Keratinocyte (primary cell): Measurements from ENCODE around the gene FHIT. TPM values are rescaled to one million over a fixed set of nuclear protein-coding genes. Genes with fewer than 3 reads are reported as not detected.
"Not testable (repeated sequence)": the region's sequence is repeated elsewhere in the genome, so short reads cannot be mapped to it uniquely, and the experiment has no call there.

Source experiments
- DNase-seq: peaks from one replicate; pipeline ENCODE4 v3.0.0-alpha.2; 2011; ENCODE audit warnings: low read depth, missing footprints, low spot score
- FAIRE-seq: peaks from 2 replicates; lab custom pipeline; 2011; peaks lifted over from hg19 to GRCh38; lab: Jason Lieb, UNC
- H2AFZ ChIP-seq: 2 replicates; pipeline ENCODE4 v1.6.0; 2012; ENCODE audit warnings: low read length, control low read depth, inconsistent platforms; ENCODE audit not compliant: control insufficient read depth
- H3K27ac ChIP-seq: 2 replicates; pipeline ENCODE4 v1.5.1; 2011; ENCODE audit warnings: low read length; ENCODE audit not compliant: control insufficient read depth, insufficient read depth
- H3K27me3 ChIP-seq: 3 replicates; pipeline ENCODE4 v1.6.0; 2011; ENCODE audit warnings: low read length; ENCODE audit not compliant: control insufficient read depth, insufficient read depth; ENCODE audit errors: extremely low read depth
- H3K36me3 ChIP-seq, 2 experiments: 2 replicates in 1 of 2; 3 replicates in 1 of 2; pipeline ENCODE4 v1.5.1; 2011; ENCODE audit warnings: low read length in 2 of 2, mild to moderate bottlenecking in 1 of 2; ENCODE audit not compliant: control insufficient read depth in 2 of 2, insufficient read depth in 2 of 2; ENCODE audit errors: extremely low read depth in 1 of 2
- H3K4me1 ChIP-seq: 3 replicates; pipeline ENCODE4 v1.5.1; 2011; ENCODE audit warnings: low read length; ENCODE audit not compliant: control insufficient read depth, insufficient read depth; ENCODE audit errors: extremely low read depth
- H3K4me2 ChIP-seq: 3 replicates; pipeline ENCODE4 v1.6.0; 2011; ENCODE audit warnings: low read depth, low read length; ENCODE audit not compliant: control insufficient read depth, insufficient read depth; ENCODE audit errors: extremely low read depth
- H3K4me3 ChIP-seq, 3 experiments: fragments of 200-600 bp in 1 of 3; sonication (generic) in 1 of 3; 2 replicates in 2 of 3; 3 replicates in 1 of 3; pipeline ENCODE4 v1.5.1; 2011 to 2016; ENCODE audit warnings: low read length in 3 of 3, mild to moderate bottlenecking in 3 of 3, control low read depth in 2 of 3, inconsistent platforms in 1 of 3, low read depth in 1 of 3, mixed read lengths in 1 of 3, mixed run types in 1 of 3, moderate library complexity in 1 of 3; ENCODE audit not compliant: control insufficient read depth in 2 of 3, insufficient read depth in 2 of 3; ENCODE audit errors: extremely low read depth in 1 of 3
- H3K79me2 ChIP-seq: 2 replicates; pipeline ENCODE4 v1.6.0; 2012; ENCODE audit warnings: low read length; ENCODE audit not compliant: control insufficient read depth, insufficient read depth
- H3K9ac ChIP-seq: 3 replicates; pipeline ENCODE4 v1.6.0; 2011; ENCODE audit warnings: low read length; ENCODE audit not compliant: control insufficient read depth, insufficient read depth; ENCODE audit errors: extremely low read depth
- H3K9me1 ChIP-seq: 3 replicates; pipeline ENCODE4 v1.6.0; 2011; ENCODE audit warnings: low read length; ENCODE audit not compliant: control insufficient read depth, insufficient read depth; ENCODE audit errors: extremely low read depth
- H3K9me3 ChIP-seq: 2 replicates; pipeline ENCODE4 v1.5.1; 2012; ENCODE audit warnings: low read depth, low read length; ENCODE audit not compliant: control insufficient read depth
- H4K20me1 ChIP-seq: 3 replicates; pipeline ENCODE4 v1.6.0; 2011; ENCODE audit warnings: low read length; ENCODE audit not compliant: control insufficient read depth, insufficient read depth; ENCODE audit errors: extremely low read depth
- EZH2 ChIP-seq: IDR thresholded peaks from one replicate; pipeline ENCODE4 v1.6.1; 2012; ENCODE audit warnings: inconsistent platforms, mild to moderate bottlenecking, low read length, moderate library complexity
- dilution Hi-C: fragments of 300-500 bp; cut with MboI; formaldehyde crosslinking; loops from one replicate; pipeline ENCODE4 v1.7.0; 2020; ENCODE audit warnings: low sequenced_read_pairs; ENCODE audit not compliant: extremely low pct_ligation_motif_present
- polyA plus RNA-seq, 5 experiments: library from polyadenylated mRNA; depleted of rRNA in 3 of 5; stranded (reverse) in 3 of 5; stranded (forward) in 1 of 5; unstranded in 1 of 5; fragments of >200 nt; gene quantifications; 1 replicate in 1 of 5; 2 replicates in 3 of 5; 3 replicates in 1 of 5; pipeline versions ENCODE4 v1.2.1 to v1.2.3, GENCODE V29; 2011 to 2012; ENCODE audit warnings: missing spikeins in 2 of 5, low read depth in 1 of 5, low replicate concordance in 1 of 5
- TF ChIP-seq, protein P1 (sequence below), 3 experiments: IDR thresholded peaks in 1 of 3; conservative IDR thresholded peaks in 1 of 3; optimal IDR thresholded peaks in 1 of 3; 2 replicates in 2 of 3; 3 replicates in 1 of 3; pipeline versions ENCODE3 to v1.5.1; 2011; ENCODE audit warnings: low read length in 3 of 3, mild to moderate bottlenecking in 3 of 3, moderate library complexity in 2 of 3, control low read depth in 1 of 3, inconsistent platforms in 1 of 3; ENCODE audit not compliant: insufficient read depth in 2 of 3; ENCODE audit errors: extremely low read depth in 1 of 3

FHIT gene
- polyA plus RNA-seq, 1 donor (not counting 4 experiments of a cell fraction or from before 2014, with no cell fraction given): 2.2 TPM

GRCh38 chr3:60549863-60550262 is 701.4 kb downstream of the FHIT start:
- Histone ChIP-seq H3K4me2 (no peak overlapping the region), H3K36me3 (no peaks in the 10 kb centered on the region), H3K27ac (no peak overlapping the region), H3K27me3 (no peaks in the 10 kb centered on the region), H2AFZ (no peak overlapping the region), H3K4me3 (no peak overlapping the region), H3K9ac (no peak overlapping the region), H3K79me2 (no peaks in the 10 kb centered on the region), H3K9me1 (no peaks in the 10 kb centered on the region), H3K4me1 (no peaks in the 10 kb centered on the region), H4K20me1 (no peaks in the 10 kb centered on the region), H3K9me3 (no peaks in the 10 kb centered on the region)
- dilution Hi-C loops: no loop called here
- TF ChIP-seq EZH2: no peak
- TF ChIP-seq, protein P1, sequence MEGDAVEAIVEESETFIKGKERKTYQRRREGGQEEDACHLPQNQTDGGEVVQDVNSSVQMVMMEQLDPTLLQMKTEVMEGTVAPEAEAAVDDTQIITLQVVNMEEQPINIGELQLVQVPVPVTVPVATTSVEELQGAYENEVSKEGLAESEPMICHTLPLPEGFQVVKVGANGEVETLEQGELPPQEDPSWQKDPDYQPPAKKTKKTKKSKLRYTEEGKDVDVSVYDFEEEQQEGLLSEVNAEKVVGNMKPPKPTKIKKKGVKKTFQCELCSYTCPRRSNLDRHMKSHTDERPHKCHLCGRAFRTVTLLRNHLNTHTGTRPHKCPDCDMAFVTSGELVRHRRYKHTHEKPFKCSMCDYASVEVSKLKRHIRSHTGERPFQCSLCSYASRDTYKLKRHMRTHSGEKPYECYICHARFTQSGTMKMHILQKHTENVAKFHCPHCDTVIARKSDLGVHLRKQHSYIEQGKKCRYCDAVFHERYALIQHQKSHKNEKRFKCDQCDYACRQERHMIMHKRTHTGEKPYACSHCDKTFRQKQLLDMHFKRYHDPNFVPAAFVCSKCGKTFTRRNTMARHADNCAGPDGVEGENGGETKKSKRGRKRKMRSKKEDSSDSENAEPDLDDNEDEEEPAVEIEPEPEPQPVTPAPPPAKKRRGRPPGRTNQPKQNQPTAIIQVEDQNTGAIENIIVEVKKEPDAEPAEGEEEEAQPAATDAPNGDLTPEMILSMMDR (optimal IDR thresholded peaks at IDR 0.05 in 1 of 3, IDR thresholded peaks at IDR 0.05 in 1 of 3, conservative IDR thresholded peaks at IDR 0.05 in 1 of 3; ENCODE audit: extremely low read depth in 1 of 3, insufficient read depth in 2 of 3, low read length in 3 of 3): no peak
- FAIRE-seq: no peak
- no peak for DNase-seq

DNA sequence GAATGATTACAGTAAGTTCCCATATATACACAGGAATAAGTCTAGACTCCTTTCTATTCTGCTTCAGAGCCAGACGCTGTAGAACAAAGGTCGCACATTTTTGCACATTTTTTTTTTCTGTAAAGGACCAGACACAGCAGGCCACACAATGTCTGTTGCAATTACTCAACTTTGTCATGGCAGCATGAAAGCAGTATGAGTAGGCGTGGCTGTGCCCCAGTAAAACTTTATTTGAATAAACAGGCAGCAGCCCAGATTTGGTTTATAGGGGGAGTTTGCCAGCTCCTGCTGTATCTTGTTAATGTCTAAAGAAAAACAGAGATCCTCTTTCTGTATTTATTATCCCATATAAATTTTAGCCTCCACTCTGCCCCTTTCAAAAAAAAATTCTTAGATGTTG is 708.3 kb downstream of the FHIT start:
- no peak overlapping the region for H3K4me2 ChIP-seq
- no peak overlapping the region for H3K27ac ChIP-seq
- no peaks in the 10 kb centered on the region for H4K20me1 ChIP-seq
- no peak overlapping the region for H3K4me3 ChIP-seq
- H3K9ac ChIP-seq: no peak overlapping the region
- no peak for TF ChIP-seq EZH2
- TF ChIP-seq, protein P1 (optimal IDR thresholded peaks at IDR 0.05 in 1 of 3, IDR thresholded peaks at IDR 0.05 in 1 of 3, conservative IDR thresholded peaks at IDR 0.05 in 1 of 3; ENCODE audit: extremely low read depth in 1 of 3, insufficient read depth in 2 of 3, low read length in 3 of 3): no peak
- DNase-seq (no peak), FAIRE-seq (no peak)
- H3K9me1 ChIP-seq: no peaks in the 10 kb centered on the region
- dilution Hi-C loops: no loop called here
- H3K79me2 ChIP-seq: no peaks in the 10 kb centered on the region
- no peaks in the 10 kb centered on the region for H3K27me3 ChIP-seq
- H3K9me3 ChIP-seq: no peaks in the 10 kb centered on the region
- H3K36me3 ChIP-seq: no peaks in the 10 kb centered on the region
- H3K4me1 ChIP-seq: no peaks in the 10 kb centered on the region
- no peak overlapping the region for H2AFZ ChIP-seq

DNA sequence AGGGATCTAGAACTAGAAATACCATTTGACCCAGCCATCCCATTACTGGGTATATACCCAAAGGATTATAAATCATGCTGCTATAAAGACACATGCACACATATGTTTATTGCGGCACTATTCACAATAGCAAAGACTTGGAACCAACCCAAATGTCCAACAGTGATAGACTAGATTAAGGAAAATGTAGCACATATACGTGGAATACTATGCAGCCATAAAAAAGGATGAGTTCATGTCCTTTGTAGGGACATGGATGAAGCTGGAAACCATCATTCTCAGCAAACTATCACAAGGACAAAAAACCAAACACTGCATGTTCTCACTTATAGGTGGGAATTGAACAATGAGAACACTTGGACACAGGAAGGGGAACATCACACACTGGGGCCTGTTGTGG is 711.9 kb downstream of the FHIT start:
- DNase-seq, H3K4me1 ChIP-seq, H4K20me1 ChIP-seq, H3K27ac ChIP-seq, H3K36me3 ChIP-seq, H3K4me3 ChIP-seq, H3K9me3 ChIP-seq, H3K4me2 ChIP-seq, dilution Hi-C loops, H2AFZ ChIP-seq, H3K9ac ChIP-seq, H3K9me1 ChIP-seq, H3K27me3 ChIP-seq, FAIRE-seq, H3K79me2 ChIP-seq: not testable (repeated sequence)
